Mesenchymal stem cell (in vitro differentiated cells and primary cell): ENCODE measurements around the gene SPC24.
"Not testable (repeated sequence)": the region's sequence is repeated elsewhere in the genome, so short reads cannot be mapped to it uniquely, and the experiment has no call there.

ENCODE experiments used
- DNase-seq: peaks from one replicate; pipeline ENCODE4 v3.0.0-alpha.2; 2013
- H2AFZ ChIP-seq: one replicate; pipeline ENCODE4 v1.6.1; 2013; ENCODE audit warnings: low read depth, mild to moderate bottlenecking, control low read depth, inconsistent platforms, low read length, moderate library complexity
- H2AK5ac ChIP-seq: 2 replicates; pipeline ENCODE4 v1.6.1; 2013; ENCODE audit warnings: low read length, moderate library complexity, mild to moderate bottlenecking, inconsistent platforms; ENCODE audit not compliant: severe bottlenecking
- H2BK120ac ChIP-seq: one replicate; pipeline ENCODE4 v1.6.1; 2013; ENCODE audit warnings: low read depth, mild to moderate bottlenecking, inconsistent platforms, low read length, moderate library complexity
- H2BK12ac ChIP-seq, 2 experiments: one replicate each; pipeline ENCODE4 v1.6.1; 2013; ENCODE audit warnings: inconsistent platforms in 2 of 2, low read length in 2 of 2, mild to moderate bottlenecking in 2 of 2, moderate library complexity in 2 of 2, control low read depth in 1 of 2
- H2BK15ac ChIP-seq: one replicate; pipeline ENCODE4 v1.6.1; 2013; ENCODE audit warnings: mild to moderate bottlenecking, low read depth, inconsistent platforms; ENCODE audit not compliant: poor library complexity, severe bottlenecking
- H2BK5ac ChIP-seq: 2 replicates; pipeline ENCODE4 v1.6.1; 2013; ENCODE audit warnings: low read depth, mild to moderate bottlenecking, low read length, control low read depth, inconsistent platforms; ENCODE audit not compliant: poor library complexity, severe bottlenecking
- H3K14ac ChIP-seq, 2 experiments: one replicate each; pipeline ENCODE4 v1.6.1; 2013; ENCODE audit warnings: inconsistent platforms in 2 of 2, low read length in 2 of 2, control low read depth in 1 of 2, mild to moderate bottlenecking in 1 of 2, moderate library complexity in 1 of 2
- H3K18ac ChIP-seq, 2 experiments: one replicate each; pipeline ENCODE4 v1.6.1; 2013; ENCODE audit warnings: inconsistent platforms in 2 of 2, low read length in 2 of 2, control low read depth in 1 of 2, low read depth in 1 of 2, mild to moderate bottlenecking in 1 of 2
- H3K23ac ChIP-seq, 2 experiments: one replicate each; pipeline ENCODE4 v1.6.1; 2013; ENCODE audit warnings: inconsistent platforms in 2 of 2, low read length in 2 of 2, mild to moderate bottlenecking in 2 of 2, moderate library complexity in 2 of 2, control low read depth in 1 of 2
- H3K27ac ChIP-seq: 2 replicates; pipeline ENCODE4 v1.5.1; 2013; ENCODE audit warnings: mild to moderate bottlenecking, moderate library complexity, low read length, control low read depth, inconsistent platforms; ENCODE audit not compliant: poor library complexity, severe bottlenecking
- H3K27me3 ChIP-seq, 2 experiments: 2 replicates each; pipeline versions ENCODE4 v1.6.1 to v1.7.0; 2013; ENCODE audit warnings: low read length in 2 of 2, mild to moderate bottlenecking in 2 of 2, moderate library complexity in 2 of 2, control low read depth in 1 of 2, inconsistent platforms in 1 of 2; ENCODE audit not compliant: control insufficient read depth in 1 of 2, insufficient read depth in 1 of 2
- H3K36me3 ChIP-seq, 2 experiments: 2 replicates each; pipeline versions ENCODE4 v1.6.1 to v1.7.0; 2013; ENCODE audit warnings: low read length in 2 of 2, control low read depth in 1 of 2, inconsistent platforms in 1 of 2, low read depth in 1 of 2, mild to moderate bottlenecking in 1 of 2; ENCODE audit not compliant: insufficient read depth in 2 of 2, control insufficient read depth in 1 of 2
- H3K4ac ChIP-seq, 2 experiments: one replicate each; pipeline ENCODE4 v1.6.1; 2013; ENCODE audit warnings: inconsistent platforms in 2 of 2, low read length in 2 of 2, mild to moderate bottlenecking in 2 of 2, moderate library complexity in 2 of 2, control low read depth in 1 of 2, low read depth in 1 of 2
- H3K4me1 ChIP-seq: 2 replicates; pipeline ENCODE4 v1.6.1; 2013; ENCODE audit warnings: low read depth, low read length, control low read depth; ENCODE audit not compliant: control insufficient read depth, insufficient read depth
- H3K4me2 ChIP-seq: 2 replicates; pipeline ENCODE4 v1.6.1; 2013; ENCODE audit warnings: low read length, mild to moderate bottlenecking, inconsistent platforms; ENCODE audit not compliant: poor library complexity, severe bottlenecking
- H3K4me3 ChIP-seq, 2 experiments: 2 replicates each; pipeline versions ENCODE4 v1.5.1 to v1.7.0; 2013; ENCODE audit warnings: low read length in 2 of 2, mild to moderate bottlenecking in 2 of 2, control low read depth in 1 of 2, low read depth in 1 of 2; ENCODE audit not compliant: insufficient read depth in 1 of 2
- H3K79me1 ChIP-seq: replicated peaks from 2 replicates; pipeline ENCODE4 v1.6.1; 2013; ENCODE audit warnings: mild to moderate bottlenecking, control low read depth, low read length, inconsistent platforms; ENCODE audit not compliant: poor library complexity, severe bottlenecking
- H3K9ac ChIP-seq: 2 replicates; pipeline ENCODE4 v1.7.0; 2013; ENCODE audit warnings: mild to moderate bottlenecking, low read length, moderate library complexity
- H3K9me3 ChIP-seq: 2 replicates; pipeline ENCODE4 v1.7.0; 2013; ENCODE audit warnings: mild to moderate bottlenecking, low read length; ENCODE audit not compliant: control insufficient read depth
- H4K8ac ChIP-seq: one replicate; pipeline ENCODE4 v1.6.1; 2013; ENCODE audit warnings: inconsistent platforms, mild to moderate bottlenecking, low read length, moderate library complexity
- H4K91ac ChIP-seq: one replicate; pipeline ENCODE4 v1.6.1; 2013; ENCODE audit warnings: mild to moderate bottlenecking, low read length, inconsistent platforms
- WGBS: methylation state at CpG from one replicate; pipeline ENCODE4 v1.1.7; 2013; ENCODE audit warnings: mixed read lengths; 5-methylcytosine and 5-hydroxymethylcytosine counted together

Gene SPC24

GRCh38 chr19:11130824-11131455 lies 24.6 kb downstream of the SPC24 start:
- no peaks in the 10 kb centered on the region for H3K27me3 ChIP-seq

GRCh38 chr19:11127905-11128304 lies 27.7 kb downstream of the SPC24 start:
- Histone ChIP-seq H2BK15ac (no peak overlapping the region), H3K18ac (no peak overlapping the region), H3K4ac (no peak overlapping the region), H4K8ac (no peak overlapping the region), H2BK120ac (no peak overlapping the region), H3K27me3 (no peaks in the 10 kb centered on the region), H3K23ac (no peak overlapping the region), H3K4me2 (no peak overlapping the region), H2AFZ (no peak overlapping the region), H3K9ac (no peak overlapping the region), H4K91ac (no peak overlapping the region), H3K4me1 (peaks cover 4% of the 10 kb centered on the region), H3K36me3 (peaks cover 84 to 95% of the 10 kb centered on the region in 2 experiments), H2BK12ac (peak overlapping the region in 1 of 2 experiments; percentile 54), H2BK5ac (no peak overlapping the region), H3K27ac (no peak overlapping the region), H3K4me3 (no peak overlapping the region), H3K9me3 (no peaks in the 10 kb centered on the region), H3K79me1 (peaks cover 28% of the 10 kb centered on the region), H3K14ac (no peak overlapping the region), H2AK5ac (no peak overlapping the region)
- WGBS: 91% methylated on average over 14 of the region's 15 CpGs
- no peak for DNase-seq

More at GRCh38 chr19:11130824-11131455, 24.6 kb downstream of the SPC24 start:
- H2BK12ac ChIP-seq: no peak overlapping the region
- H3K9ac ChIP-seq: no peak overlapping the region
- H4K8ac ChIP-seq: no peak overlapping the region
- H3K4me3 ChIP-seq: no peak overlapping the region
- H3K23ac ChIP-seq: no peak overlapping the region
- peak; percentile 79 for DNase-seq
- H3K4ac ChIP-seq: no peak overlapping the region
- H3K18ac ChIP-seq: no peak overlapping the region
- H4K91ac ChIP-seq: no peak overlapping the region
- no peak overlapping the region for H2AFZ ChIP-seq
- H3K4me1 ChIP-seq: peaks cover 4% of the 10 kb centered on the region
- peak overlapping the region; percentile 41 for H3K27ac ChIP-seq
- peaks cover 68 to 74% of the 10 kb centered on the region in 2 experiments for H3K36me3 ChIP-seq
- H2AK5ac ChIP-seq: no peak overlapping the region
- H3K79me1 ChIP-seq: peaks cover 22% of the 10 kb centered on the region
- no peak overlapping the region for H2BK5ac ChIP-seq
- 67% methylated on average over 19 of the region's 19 CpGs for WGBS
- no peak overlapping the region for H2BK120ac ChIP-seq
- no peak overlapping the region for H3K4me2 ChIP-seq
- H3K9me3 ChIP-seq: no peaks in the 10 kb centered on the region
- H2BK15ac ChIP-seq: no peak overlapping the region
- H3K14ac ChIP-seq: no peak overlapping the region

- Histone ChIP-seq H2BK5ac (no peak overlapping the region), H4K8ac (no peak overlapping the region), H2BK15ac (no peak overlapping the region), H3K23ac (no peak overlapping the region), H2BK12ac (no peak overlapping the region), H4K91ac (no peak overlapping the region), H3K4me3 (no peak overlapping the region), H3K27ac (peak overlapping the region; percentile 37), H3K27me3 (no peaks in the 10 kb centered on the region), H3K4me2 (no peak overlapping the region), H3K4me1 (peaks cover 3% of the 10 kb centered on the region), H2BK120ac (no peak overlapping the region), H2AK5ac (peak overlapping the region; percentile 68), H3K36me3 (peaks cover 81 to 87% of the 10 kb centered on the region in 2 experiments), H3K9ac (peak overlapping the region; percentile 8), H3K9me3 (no peaks in the 10 kb centered on the region), H3K79me1 (peaks cover 26% of the 10 kb centered on the region), H3K4ac (no peak overlapping the region), H3K14ac (no peak overlapping the region), H3K18ac (no peak overlapping the region), H2AFZ (no peak overlapping the region)
- DNase-seq: peak; percentile 85
- 76% methylated on average over 9 of the region's 11 CpGs for whole genome bisulfite sequencing
Observed at GRCh38 chr19:11125994-11126685, 29.4 kb downstream of the SPC24 start.

- not testable (repeated sequence) for H4K8ac ChIP-seq, H2BK15ac ChIP-seq, H3K4me1 ChIP-seq, H4K91ac ChIP-seq, H3K4ac ChIP-seq, H3K18ac ChIP-seq, H3K4me2 ChIP-seq, H2BK120ac ChIP-seq, H3K27me3 ChIP-seq, H2AFZ ChIP-seq, H3K27ac ChIP-seq, H3K14ac ChIP-seq, H3K9ac ChIP-seq, H2BK5ac ChIP-seq, H2BK12ac ChIP-seq, H3K4me3 ChIP-seq, DNase-seq, H3K9me3 ChIP-seq, H3K23ac ChIP-seq, H2AK5ac ChIP-seq
- 99% methylated on average over 4 of the region's 4 CpGs for WGBS
- Histone ChIP-seq H3K36me3 (peaks cover 82 to 87% of the 10 kb centered on the region in 2 experiments), H3K79me1 (peaks cover 27% of the 10 kb centered on the region)
Observed at GRCh38 chr19:11124157-11124556, 31.4 kb downstream of the SPC24 start.
